HG02798 (cell line): Measurements from ENCODE around the gene EDEM2.
"Not testable (repeated sequence)": the region's sequence is repeated elsewhere in the genome, so short reads cannot be mapped to it uniquely, and the experiment has no call there.

Experiments
- ATAC-seq: cut with Tn5 transposase; IDR thresholded peaks from one replicate; pipeline ENCODE4 v1.9.1; 2021; ENCODE audit warnings: mild to moderate bottlenecking; ENCODE audit not compliant: unreplicated experiment, poor library complexity

EDEM2 gene, protein sequence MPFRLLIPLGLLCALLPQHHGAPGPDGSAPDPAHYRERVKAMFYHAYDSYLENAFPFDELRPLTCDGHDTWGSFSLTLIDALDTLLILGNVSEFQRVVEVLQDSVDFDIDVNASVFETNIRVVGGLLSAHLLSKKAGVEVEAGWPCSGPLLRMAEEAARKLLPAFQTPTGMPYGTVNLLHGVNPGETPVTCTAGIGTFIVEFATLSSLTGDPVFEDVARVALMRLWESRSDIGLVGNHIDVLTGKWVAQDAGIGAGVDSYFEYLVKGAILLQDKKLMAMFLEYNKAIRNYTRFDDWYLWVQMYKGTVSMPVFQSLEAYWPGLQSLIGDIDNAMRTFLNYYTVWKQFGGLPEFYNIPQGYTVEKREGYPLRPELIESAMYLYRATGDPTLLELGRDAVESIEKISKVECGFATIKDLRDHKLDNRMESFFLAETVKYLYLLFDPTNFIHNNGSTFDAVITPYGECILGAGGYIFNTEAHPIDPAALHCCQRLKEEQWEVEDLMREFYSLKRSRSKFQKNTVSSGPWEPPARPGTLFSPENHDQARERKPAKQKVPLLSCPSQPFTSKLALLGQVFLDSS

DNA sequence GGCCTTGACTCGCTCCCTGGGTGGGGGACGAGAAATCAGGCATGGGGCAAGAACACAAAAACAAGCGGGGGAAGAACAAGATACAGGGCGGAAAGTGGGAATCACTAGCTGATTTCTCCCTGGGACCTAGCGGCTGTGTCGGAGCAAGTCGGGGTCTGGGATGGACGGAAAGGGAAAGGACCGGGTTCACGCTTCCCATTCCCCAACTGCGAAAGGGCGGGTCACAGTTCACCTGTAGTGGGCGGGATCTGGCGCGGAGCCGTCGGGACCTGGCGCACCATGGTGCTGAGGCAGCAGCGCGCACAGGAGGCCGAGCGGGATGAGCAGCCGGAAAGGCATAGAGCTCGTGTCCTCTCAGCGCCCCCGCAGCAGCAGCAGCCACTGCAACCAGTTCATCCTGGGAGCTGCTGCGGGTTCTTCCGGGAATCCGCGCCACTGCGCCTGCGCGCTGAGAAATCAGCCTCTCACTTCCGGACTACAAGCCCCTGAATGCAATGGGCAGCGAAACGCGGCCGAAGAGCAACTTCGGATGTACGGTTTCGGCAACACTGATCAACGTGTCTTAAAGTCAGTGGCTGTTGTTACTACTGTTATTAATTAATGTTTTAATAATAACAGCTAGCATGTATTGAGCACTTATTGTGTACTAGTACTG lies at the start of gene EDEM2:
TSS of gene EDEM2 (minus strand) at position 417 of the 655 bp plus-strand sequence. CDS start at position 339, 78 bp downstream.
- ATAC-seq, result peak; percentile 87

DNA sequence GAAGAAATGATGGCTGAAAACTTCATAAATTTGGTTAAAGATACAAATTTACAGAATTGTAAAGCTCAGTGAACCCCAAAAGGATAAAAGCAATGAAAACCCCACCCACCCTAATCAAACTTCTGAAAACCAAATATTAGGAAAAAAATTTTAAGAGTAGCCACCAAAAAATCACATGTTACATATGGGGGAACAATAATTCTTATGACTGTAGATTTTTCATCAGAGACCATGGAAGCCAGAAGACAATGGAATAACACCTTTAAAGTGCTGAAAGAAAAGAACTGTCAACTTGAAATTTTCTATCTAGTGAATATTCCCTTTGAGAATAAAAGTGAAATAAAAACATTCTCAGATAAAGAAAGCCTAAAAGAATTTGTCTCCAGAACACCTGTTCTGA lies 49.2 kb upstream of the EDEM2 start:
- no peak for ATAC-seq

DNA sequence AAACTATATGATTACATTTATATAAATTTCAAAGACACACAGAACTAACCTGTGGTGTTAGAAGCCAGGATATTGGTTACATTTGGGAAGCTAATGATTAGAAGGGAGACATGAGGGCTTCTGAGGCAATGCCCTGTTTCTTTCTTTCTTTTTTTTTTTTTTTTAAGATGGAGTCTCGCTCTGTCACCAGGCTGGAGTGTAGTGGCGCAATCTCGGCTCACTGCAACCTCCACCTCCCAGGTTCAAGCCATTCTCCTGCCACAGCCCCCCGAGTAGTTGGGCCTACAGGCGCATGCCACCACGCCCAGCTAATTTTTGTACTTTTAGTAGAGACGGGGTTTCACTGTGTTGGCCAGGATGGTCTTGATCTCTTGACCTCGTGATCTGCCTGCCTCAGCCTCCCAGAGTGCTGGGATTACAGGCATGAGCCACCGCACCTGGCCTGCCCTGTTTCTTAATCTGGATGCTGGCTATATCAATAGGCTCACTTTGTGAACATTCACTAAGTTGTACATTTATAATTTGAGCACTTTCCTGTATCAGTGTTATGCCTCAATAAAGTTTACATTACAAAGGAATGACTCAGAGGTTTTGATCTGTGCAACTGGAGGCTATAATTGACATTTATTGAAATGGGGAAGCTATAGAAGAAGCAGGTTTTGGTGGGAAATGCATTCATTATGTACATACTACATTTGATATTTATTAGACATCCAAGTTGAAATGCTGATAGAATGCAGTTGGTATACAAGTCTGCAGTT lies 46.1 kb upstream of the EDEM2 start:
- ATAC-seq, result not testable (repeated sequence)

DNA sequence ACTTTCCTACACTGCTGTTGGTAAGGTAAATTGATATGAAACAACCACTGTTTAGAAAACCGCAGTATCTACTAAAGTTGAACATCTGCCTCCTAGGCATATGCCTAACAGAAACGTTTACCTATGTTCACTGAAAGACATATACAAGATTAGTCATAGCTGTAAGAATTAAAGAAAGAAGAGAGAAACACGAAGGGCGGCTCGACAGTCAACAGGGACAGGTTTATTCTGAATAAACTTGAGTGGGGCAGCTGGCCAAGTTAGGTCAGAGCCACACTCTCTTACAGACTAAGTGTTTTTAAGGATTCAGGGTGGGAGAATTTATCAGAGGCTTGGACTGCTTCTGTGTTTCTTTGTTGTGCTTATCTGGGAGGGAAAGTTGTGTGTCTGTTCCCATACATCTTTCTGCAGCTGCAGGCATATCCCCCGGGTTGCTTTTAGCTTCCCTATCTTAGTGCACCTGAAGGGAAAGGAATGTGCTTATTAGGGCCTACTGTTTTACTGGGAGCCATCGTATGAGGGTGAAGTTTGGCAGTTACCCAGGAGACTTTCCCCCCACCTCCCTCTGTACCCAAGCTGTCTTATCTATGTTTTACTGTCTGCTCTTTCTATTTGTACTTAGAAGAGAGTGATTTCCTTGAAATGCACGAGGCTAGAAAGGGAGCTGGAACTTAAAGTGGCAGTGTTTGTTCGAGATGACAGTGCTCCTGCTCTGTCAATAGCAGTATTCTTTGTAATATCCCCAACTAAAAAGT lies 45.2 kb upstream of the EDEM2 start:
- no peak for ATAC-seq

DNA sequence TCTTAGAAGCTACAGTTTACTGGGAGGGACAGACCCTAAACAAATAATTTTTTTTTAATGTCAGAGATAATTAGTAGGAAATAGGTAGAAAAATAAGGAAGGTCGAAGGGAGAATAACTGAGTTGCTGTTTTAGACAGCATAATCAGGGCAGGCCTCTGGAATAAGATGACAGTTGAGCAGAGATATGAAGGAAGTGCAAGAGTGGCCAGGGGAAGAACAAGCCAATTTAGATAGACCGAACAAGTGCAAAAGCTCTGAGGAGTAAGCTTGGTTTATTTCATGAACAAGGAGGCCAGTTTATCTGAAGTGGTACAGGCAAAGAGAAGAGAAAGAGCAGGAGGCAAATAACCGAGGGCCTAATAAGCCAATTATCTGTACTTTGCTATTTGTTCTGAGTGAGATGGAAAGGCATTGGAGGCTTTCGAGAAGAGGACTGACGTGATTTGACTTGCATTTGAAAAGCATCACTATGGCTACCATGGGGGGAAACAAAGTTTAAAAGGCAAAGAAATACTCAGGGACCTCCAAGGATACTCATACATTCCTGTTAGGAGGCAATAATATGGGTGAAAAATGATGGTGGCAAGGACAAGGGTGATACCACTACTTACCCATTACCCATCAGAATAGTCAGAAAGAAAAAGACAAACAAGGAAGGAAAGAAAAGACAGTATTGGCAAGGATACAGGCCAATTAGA lies 44.4 kb upstream of the EDEM2 start:
- ATAC-seq, result no peak

DNA sequence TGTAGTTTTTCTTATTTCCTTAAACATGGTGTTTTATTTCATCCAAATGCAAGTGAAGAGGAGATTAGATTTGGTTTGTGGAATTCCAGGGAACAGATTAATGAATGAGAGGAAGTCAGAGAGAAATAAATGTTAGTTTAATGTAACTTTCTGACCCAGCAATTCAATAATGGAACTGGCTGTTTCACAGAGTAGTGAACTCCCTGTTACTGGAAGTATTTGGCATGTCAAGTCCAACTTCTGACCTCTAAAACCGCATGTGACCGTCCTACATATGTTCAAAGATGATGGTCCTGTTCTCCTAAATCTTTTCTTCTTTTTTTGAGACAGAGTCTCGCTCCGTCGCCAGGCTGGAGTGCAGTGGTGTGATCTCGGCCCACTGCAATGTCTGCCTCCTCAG lies 43.4 kb upstream of the EDEM2 start:
- ATAC-seq, result no peak

DNA sequence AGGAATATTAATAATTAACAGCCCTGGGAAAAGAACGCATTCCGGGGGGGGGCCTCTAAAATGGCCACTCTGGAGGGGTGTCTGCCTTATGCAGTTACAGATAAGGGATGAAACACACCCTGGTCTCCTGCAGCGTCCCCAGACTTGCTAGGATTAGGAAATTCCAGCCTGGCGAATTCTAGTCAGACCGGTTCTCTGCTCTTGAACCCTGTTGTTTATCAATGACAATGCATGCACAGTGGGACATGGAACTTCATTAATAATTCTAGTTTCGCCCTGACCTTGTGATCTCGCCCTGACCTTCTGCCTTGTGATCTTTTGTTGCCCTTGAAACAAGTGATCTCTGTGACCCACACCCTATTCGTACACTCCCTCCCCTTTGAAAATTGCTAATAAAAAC lies 42.1 kb upstream of the EDEM2 start:
- ATAC-seq, result not testable (repeated sequence)

DNA sequence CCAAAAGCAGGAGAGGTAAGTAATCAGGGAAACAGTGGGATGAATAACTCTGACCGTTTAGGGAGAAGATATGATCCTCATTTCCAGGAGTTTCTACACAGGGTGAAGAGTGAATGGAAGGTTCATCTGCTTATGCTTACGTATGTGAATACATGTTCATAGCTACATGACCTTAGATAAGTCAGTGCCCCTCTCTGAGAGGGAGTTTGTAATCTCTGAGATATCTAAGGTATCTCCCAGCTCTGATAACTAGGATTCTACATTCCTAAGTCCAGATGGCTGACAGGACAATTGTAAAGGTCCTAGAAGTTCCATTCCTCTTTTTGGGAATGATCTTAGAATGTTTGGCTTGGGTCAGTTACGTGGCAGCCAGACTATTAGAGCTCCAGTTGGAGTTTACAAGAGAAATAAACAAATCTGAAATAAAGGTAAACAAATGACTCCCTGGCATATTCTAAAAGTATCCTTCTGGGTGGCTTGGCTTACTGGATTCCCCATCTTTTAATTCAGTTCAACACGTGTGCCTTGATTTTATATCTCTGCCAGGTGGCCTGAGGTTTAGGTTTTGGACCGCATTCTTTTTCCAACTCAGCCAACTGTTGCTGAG lies 40.6 kb upstream of the EDEM2 start:
- no peak for ATAC-seq

DNA sequence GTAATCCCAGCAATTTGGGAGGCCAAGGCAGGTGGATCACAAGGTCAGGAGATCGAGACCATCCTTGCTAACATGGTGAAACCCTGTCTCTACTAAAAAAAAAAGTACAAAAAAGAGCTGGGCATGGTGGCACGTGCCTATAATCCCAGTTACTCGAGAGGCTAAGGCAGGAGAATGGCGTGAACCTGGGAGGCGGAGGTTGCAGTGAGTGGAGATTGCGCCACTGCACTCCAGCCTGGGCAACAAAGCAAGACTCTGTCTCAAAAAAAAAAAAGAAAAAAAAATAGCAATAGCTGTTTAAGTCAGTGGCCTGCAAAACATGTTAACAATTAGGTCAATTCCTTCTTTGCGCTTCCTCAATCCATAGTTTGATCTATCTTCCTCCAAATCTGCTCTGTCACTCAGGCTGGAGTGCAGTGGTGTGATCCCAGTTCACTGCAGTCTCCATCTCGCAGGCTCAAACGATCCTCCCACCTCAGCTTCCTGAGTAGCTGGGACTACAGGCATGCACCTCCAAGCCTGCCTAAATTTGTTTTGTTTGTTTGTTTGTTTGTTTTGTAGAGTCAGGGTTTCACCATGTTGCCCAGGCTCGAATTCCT lies 39.7 kb upstream of the EDEM2 start:
- ATAC-seq, result not testable (repeated sequence)

DNA sequence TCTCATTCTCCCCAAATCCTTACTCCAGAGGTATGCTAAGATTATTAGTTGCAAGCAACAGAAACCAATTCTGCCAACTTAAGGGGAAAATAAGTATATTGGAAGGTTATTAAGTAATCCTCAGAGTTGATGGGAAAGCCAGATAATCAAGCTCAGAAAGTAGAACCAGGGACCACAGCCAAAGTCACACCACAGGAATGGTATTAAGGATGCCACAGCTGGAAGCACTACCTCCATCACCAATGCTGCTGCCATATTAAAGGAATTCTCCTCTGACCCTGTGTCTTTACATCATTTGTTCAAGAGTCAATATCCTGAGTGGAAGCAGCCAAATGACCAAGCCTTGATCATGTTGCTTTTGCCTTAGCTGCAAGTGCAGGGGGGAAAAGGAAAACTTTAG lies 34.6 kb upstream of the EDEM2 start:
- ATAC-seq, result no peak

DNA sequence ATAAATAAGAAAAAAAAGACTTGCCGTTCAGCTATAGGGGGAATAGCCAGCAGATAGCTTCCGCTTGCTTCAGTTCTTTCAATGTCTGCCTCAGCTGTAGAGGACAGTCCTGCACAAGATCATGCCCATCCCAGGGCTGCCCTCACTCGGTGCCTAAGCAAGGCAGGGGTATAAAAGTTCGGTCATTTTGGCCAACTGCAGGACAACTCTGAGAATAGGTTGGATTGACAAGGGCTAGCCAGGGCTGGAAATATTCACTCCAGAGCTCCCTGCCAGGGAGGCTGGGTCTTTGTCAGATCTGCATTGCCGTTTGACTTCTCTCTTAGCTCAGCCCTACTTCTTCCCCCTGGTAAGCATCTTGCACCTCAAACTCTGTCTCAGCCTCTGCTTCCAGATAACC lies 33.1 kb upstream of the EDEM2 start:
- ATAC-seq, result no peak

DNA sequence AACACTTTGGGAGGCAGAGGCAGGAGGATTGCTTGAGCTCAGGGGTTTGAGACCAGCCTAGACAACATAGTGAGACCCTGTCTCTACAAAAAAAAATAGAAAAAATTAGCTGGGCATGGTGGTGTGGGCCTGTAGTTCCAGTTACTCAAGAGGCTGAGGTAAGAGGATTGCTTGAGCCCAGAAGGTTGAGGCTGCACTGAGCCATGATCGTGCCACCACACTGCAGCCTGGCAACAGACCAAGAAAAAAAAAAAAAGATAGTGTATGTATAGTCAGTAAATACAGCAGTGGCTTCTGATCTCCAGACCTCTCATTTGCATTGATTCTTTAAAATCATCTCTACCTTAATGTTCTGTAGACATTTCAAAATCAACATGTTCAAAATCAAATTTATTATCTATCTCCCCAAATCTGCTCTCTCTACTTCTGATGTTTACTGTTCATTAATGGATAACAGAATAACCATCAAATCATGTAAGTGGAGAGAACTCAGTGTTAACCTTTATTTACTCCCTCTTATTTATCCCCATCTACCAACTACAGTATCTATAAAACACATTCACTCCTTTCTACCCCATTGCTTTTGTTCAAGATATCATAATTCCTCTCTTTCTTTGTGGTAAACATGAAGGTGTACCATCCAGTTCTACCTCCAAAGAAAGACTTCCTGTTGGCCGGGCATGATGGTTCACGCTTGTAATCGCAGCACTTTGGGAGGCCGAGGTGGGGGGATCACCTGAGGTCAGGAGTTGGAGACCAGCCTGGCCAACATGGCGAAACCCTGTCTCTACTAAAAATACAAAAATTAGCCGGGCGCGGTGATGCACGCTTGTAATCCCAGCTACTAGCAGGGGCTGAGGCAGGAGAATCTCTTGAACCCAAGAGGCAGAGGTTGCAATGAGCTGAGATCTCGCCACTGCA lies 32.4 kb upstream of the EDEM2 start:
- no peak for ATAC-seq

DNA sequence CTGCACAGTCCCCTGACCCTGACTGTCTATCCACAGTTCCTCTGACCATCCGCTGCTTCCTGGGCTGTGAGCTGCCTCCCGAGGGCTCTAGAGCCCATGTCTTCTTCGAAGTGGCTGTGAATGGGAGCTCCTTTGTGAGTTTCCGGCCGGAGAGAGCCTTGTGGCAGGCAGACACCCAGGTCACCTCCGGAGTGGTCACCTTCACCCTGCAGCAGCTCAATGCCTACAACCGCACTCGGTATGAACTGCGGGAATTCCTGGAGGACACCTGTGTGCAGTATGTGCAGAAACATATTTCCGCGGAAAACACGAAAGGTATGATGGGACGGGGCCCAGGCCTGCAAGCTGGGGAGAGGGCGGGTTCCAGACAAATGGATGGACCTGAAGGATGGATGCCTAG lies 29.0 kb upstream of the EDEM2 start:
- ATAC-seq, result no peak

DNA sequence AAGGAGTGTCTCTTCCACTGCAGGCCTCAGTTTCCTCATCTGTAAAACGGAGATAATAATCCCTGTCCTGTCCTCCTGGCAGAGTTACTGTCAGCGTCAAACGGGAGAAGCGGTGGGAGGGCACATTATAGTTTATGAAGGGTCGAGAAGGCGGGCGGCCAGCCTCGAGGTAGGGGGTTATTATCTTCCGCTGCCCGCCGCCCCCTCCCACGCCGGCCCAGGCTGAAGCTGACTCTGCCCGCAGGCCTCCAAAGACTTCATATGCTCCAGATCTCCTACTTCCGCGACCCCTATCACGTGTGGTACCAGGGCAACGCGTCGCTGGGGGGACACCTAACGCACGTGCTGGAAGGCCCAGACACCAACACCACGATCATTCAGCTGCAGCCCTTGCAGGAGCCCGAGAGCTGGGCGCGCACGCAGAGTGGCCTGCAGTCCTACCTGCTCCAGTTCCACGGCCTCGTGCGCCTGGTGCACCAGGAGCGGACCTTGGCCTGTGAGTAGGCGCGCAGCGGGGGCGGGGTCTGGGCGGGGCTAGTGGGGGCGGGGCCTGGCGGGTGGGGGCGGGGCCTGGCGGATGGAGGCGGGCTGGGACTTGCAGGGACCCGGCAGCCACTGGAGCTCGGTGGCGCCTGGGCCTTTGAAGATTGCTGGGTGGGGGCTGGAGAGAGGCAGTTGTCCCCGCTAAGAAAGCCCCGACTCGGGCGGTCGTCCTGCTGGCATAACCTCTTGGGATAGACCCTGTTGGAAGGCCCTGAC lies 27.5 kb upstream of the EDEM2 start:
- ATAC-seq, result no peak

DNA sequence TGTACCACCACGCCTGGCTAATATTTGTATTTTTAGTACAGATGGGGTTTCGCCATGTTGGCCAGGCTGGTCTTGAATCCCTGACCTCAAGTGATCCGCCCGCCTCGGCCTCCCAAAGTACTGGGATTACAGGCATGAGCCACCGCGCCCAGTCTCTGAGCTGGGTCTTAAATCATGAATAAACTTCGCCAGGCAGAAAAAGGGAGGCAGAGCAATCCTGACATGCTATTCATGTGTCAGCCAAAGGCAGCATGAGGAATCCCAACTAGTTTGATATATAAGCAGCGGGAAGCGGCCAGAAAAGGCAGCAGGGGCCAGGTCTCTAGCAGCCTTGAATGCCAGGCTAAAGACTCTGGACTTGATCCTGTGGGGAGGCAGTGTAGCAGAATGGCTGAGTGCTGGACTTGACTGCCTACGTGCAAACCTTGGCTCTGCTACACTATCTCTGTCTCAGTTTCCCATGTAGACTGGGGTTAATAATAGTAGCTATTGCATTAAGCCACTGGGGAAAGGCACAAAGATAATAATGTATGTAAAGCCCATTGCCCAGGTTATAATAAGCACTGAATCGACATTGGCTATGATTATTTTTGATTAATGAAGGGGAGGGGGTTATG lies 26.5 kb upstream of the EDEM2 start:
- ATAC-seq, result no peak

DNA sequence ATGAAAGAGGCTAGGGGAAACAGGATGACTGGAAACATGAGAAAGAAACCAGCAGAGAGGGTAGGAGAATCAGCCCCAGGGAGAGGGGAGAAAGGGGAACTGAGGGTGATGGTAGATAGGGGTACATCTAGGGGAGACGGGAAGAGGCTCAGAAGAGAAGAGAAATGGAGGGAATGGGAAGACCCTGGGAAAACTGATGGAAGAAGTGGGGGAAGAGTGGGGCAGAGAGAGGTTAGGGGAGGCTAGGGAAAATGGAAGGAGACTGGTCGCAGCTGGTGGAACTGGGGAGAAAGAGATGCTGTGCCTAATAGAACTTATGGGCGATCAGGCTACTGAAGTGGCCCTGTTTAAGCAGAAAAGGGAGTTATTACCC lies 25.3 kb upstream of the EDEM2 start:
- no peak for ATAC-seq
